ENCODE measurements around the gene VANGL1.

VANGL1 gene

DNA sequence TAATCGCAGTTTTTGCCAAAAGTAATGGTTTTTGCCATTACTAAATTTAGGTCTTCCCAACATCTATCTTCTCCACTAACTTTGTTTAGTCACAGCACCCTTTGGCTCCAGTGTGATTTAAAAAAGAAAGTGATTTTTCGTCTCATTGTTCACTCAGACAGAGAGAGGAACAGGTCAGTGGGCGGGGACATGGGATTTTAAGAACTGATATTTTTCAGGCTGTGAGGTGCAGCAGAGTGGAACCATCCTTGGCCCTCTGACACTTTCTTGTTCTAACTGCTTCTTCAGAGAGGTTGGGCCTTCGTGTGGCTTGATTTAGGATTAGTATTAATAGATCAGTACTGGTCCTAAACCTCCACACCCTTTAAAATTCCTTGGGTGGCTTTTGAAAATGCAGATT is 88.0 kb downstream of the VANGL1 start:
- no peak overlapping the region for H3K4me3 ChIP-seq (ENCODE audit: low read depth, low read length)

GRCh38 chr1:115732316-115732715 is 90.5 kb downstream of the VANGL1 start:
- no peak overlapping the region for H3K4me3 ChIP-seq (ENCODE audit: low read depth, low read length)

DNA sequence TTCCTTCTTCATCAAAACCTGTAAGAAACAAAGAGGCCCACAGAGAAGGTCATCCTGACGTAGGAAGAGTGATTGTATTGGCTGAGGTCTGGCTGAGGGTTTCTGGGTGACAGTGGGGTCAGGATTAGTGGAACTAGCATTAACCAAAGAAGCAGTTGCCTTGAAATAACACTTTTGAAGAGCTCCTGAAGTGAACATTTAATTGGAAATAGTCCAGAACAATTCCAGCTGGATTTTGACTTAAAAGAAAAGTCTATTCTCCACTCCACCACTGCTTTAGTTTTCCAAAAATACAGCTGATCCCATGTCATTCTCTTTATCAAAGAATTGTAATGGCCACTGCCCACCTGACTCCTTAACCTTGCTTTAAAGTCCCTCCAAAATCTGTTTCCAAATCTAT is 99.0 kb downstream of the VANGL1 start:
- H3K4me3 ChIP-seq (ENCODE audit: low read depth, low read length): no peak overlapping the region

GRCh38 chr1:115744646-115745275 is 103.0 kb downstream of the VANGL1 start:
- no peak overlapping the region for H3K4me3 ChIP-seq (ENCODE audit: low read depth, low read length)

DNA sequence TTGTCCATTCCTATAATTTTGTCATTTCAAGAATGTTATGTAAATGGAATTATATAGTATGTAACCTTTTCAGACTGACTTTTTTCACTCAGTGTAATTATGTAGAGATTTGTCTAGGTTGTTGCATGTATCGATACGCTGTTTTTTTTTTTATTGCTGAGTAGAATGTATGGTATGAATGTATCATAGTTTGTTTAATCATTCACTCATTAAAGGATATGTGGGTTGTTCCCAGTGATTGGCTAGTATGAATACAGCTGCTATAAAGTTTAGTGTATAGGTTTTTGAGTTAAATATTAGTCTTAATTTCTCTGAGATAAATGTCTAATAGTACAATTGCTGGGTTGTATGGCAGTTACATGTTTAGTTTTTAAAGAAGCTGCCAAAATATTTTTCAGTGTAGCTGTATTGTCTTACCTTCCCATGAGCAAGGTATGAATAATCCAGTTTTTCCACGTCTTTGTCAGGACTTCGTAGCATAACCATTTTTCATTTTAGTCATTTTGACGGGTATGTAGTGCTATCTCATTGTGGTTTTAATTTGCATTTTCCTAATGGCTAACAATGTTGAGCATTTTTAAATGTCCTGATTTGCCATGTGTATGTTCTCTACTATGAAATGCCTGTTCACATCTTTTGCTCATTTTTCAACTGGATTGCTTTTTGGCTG is 104.4 kb downstream of the VANGL1 start:
- H3K4me3 ChIP-seq (ENCODE audit: low read depth, low read length): no peak overlapping the region
